Body of pancreas (tissue), 4 donors: Measurements from ENCODE around the gene SLC2A4RG. TPM values are rescaled to one million over a fixed set of nuclear protein-coding genes. Genes with fewer than 3 reads are reported as not detected.
A peak's percentile ranks its signal among the peaks of the same experiment; 100 is the strongest.

Source experiments
- ATAC-seq: fragments of 150-250 bp; one replicate; pipeline ENCODE4 v1.9.1; 2016
- DNase-seq, 4 donors: peaks; one replicate each; pipeline ENCODE4 v3.0.0-alpha.2; 2019
- H3K27ac ChIP-seq, 4 donors: fragments of 200-600 bp; sonication (generic); 1 replicate in 3 of 4; 2 replicates in 1 of 4; pipeline versions ENCODE4 v1.5.1 to v1.6.1; 2016 to 2019; ENCODE audit warnings: mild to moderate bottlenecking in 1 of 4, mixed read lengths in 1 of 4, moderate library complexity in 1 of 4
- H3K27me3 ChIP-seq, 2 donors: fragments of 200-600 bp; sonication (generic); one replicate each; pipeline ENCODE4 v1.6.0; 2016; ENCODE audit warnings: mild to moderate bottlenecking in 1 of 2
- H3K36me3 ChIP-seq, 2 donors: fragments of 200-600 bp; sonication (generic); replicated peaks in 1 of 2; 2 replicates each; pipeline ENCODE4 v1.5.1; 2016; ENCODE audit warnings: low read depth in 2 of 2; ENCODE audit not compliant: insufficient read depth in 1 of 2
- H3K4me1 ChIP-seq: fragments of 200-600 bp; sonication (generic); one replicate; pipeline ENCODE4 v1.6.0; 2016
- H3K4me3 ChIP-seq, 2 donors: fragments of 200-600 bp; sonication (generic); 1 replicate in 1 of 2; 2 replicates in 1 of 2; pipeline ENCODE4 v1.5.1; 2016 to 2019
- H3K9me3 ChIP-seq, 3 donors: fragments of 200-600 bp; sonication (generic); 1 replicate in 2 of 3; 2 replicates in 1 of 3; pipeline ENCODE4 v1.5.1; 2016
- POLR2A ChIP-seq, 3 donors: fragments of 450-650 bp; IDR thresholded peaks; one replicate each; pipeline ENCODE4 v1.6.1; 2016; ENCODE audit warnings: antibody characterized with exemption in 3 of 3, mild to moderate bottlenecking in 2 of 3
- WGBS, 2 donors: methylation state at CpG; one replicate each; pipeline ENCODE4 v1.1.5; 2017; 5-methylcytosine and 5-hydroxymethylcytosine counted together
- intact Hi-C: fragments of 100-400 bp; cut with DNase I; formaldehyde crosslinking; loops from one replicate; pipeline ENCODE4 v1.15.1; 2023
- total RNA-seq, 2 donors: library from RNA; depleted of rRNA; stranded (reverse); fragments of >200 nt; gene quantifications; one replicate each; pipeline ENCODE4 v1.1.0, GENCODE V29; 2016
- TF ChIP-seq, protein P1 (sequence below), 7 experiments: fragments of 450-650 bp in 4 of 7; fragments of 200-600 bp in 3 of 7; sonication (generic) in 3 of 7; IDR thresholded peaks; one replicate each; pipeline ENCODE4 v1.5.1; 2016 to 2019; ENCODE audit warnings: antibody characterized with exemption in 7 of 7

Gene SLC2A4RG
- total RNA-seq, 2 donors from 2014 or later: 30.9 to 69.5 TPM

DNA sequence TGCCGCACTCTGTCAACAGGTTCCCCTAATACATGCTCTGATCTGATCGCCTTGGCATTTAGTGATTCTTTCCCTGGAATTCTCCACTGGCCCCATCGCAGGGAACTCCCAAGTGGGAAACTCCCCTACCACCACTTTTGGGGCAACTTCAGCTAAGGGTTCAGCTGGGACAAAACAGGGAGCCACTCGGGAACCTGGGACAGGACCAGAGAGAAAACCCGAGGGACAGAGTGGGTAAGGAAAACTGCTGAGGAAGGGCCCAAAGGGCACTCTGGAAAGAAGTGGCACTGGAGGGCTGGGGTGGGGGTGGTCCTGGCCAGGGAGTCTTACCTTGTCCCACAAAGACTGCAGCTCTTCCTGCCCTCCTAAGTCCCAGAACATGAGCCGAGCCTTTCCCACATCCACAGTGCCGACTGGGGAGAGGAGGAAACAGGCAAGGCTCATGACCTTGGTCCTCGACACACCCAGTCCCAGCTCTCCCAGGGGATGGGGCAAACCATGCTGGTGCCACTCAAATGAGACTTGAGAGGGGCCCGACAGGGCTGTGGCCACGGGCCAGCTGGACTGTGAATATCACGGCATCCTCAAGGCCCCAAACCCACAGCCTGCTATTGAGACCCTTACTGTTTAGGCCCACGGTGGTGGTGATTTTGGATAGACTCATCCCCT is 33.4 kb upstream of the SLC2A4RG start:
- H3K9me3 ChIP-seq: no peaks in the 10 kb centered on the region
- no peaks in the 10 kb centered on the region for H3K27me3 ChIP-seq
- no peak for TF ChIP-seq POLR2A (IDR thresholded peaks at IDR 0.05)
- TF ChIP-seq, protein P1, sequence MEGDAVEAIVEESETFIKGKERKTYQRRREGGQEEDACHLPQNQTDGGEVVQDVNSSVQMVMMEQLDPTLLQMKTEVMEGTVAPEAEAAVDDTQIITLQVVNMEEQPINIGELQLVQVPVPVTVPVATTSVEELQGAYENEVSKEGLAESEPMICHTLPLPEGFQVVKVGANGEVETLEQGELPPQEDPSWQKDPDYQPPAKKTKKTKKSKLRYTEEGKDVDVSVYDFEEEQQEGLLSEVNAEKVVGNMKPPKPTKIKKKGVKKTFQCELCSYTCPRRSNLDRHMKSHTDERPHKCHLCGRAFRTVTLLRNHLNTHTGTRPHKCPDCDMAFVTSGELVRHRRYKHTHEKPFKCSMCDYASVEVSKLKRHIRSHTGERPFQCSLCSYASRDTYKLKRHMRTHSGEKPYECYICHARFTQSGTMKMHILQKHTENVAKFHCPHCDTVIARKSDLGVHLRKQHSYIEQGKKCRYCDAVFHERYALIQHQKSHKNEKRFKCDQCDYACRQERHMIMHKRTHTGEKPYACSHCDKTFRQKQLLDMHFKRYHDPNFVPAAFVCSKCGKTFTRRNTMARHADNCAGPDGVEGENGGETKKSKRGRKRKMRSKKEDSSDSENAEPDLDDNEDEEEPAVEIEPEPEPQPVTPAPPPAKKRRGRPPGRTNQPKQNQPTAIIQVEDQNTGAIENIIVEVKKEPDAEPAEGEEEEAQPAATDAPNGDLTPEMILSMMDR (IDR thresholded peaks at IDR 0.05): no peak
- no peak overlapping the region for H3K27ac ChIP-seq
- intact Hi-C loops: no loop called here
- H3K36me3 ChIP-seq: peaks cover 0 to 4% of the 10 kb centered on the region in 2 donors
- peaks cover 24% of the 10 kb centered on the region for H3K4me1 ChIP-seq
- 58 to 61% methylated on average over 9 to 12 of the region's 12 CpGs for WGBS, 2 donors
- DNase-seq (no peak), ATAC-seq (no peak)
- H3K4me3 ChIP-seq: no peak overlapping the region

DNA sequence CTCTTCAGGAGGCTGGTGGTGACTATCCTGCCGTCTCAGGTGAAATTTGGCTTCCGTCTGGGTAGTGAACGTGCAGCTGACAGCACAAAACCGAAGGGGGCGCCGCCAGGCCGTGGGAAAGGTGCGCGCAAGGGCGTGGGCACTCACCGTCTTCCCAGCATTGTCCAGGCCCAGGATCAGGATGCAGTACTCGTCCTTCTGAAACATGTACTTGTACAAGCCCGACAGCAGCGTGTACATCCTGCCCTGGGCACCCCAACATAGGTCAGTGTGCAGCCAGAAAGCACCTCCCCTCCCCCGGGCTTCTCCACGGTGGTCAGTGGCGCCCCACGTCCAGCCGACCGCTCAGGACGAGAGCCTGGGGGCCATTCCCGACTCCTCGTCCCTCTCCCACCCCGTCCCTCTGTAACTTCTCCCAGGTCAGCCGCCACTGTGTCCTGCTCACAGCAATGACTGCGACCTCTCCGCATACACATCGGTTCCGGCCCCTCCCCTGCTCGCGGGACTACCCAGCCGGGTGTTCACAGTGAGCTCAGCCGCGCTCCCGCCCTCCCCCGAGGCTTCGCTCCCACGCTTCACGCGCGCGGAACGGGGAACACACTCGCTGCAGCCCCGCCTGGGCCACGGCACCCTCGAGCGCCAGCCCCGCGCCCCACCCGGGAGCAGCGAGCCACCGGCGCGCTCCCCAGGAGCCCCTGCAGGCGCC is 32.6 kb upstream of the SLC2A4RG start:
- Histone ChIP-seq H3K36me3 (peaks cover 0 to 6% of the 10 kb centered on the region in 2 donors), H3K9me3 (no peaks in the 10 kb centered on the region), H3K4me3 (peak overlapping the region; percentile 67 to 88), H3K4me1 (peaks cover 24% of the 10 kb centered on the region), H3K27ac (peak overlapping the region; percentile 69 to 83 (median 78)), H3K27me3 (no peaks in the 10 kb centered on the region)
- 2 to 4% methylated on average over 9 to 56 of the region's 56 CpGs for WGBS, 2 donors
- intact Hi-C loops: no loop called here
- DNase-seq: peak; percentile 33 to 42 (median 41)
- TF ChIP-seq, protein P1 (IDR thresholded peaks at IDR 0.05): peak in 2 of 7 experiments; percentile 8 to 26
- no peak for TF ChIP-seq POLR2A (IDR thresholded peaks at IDR 0.05)
- ATAC-seq: peak; percentile 31

DNA sequence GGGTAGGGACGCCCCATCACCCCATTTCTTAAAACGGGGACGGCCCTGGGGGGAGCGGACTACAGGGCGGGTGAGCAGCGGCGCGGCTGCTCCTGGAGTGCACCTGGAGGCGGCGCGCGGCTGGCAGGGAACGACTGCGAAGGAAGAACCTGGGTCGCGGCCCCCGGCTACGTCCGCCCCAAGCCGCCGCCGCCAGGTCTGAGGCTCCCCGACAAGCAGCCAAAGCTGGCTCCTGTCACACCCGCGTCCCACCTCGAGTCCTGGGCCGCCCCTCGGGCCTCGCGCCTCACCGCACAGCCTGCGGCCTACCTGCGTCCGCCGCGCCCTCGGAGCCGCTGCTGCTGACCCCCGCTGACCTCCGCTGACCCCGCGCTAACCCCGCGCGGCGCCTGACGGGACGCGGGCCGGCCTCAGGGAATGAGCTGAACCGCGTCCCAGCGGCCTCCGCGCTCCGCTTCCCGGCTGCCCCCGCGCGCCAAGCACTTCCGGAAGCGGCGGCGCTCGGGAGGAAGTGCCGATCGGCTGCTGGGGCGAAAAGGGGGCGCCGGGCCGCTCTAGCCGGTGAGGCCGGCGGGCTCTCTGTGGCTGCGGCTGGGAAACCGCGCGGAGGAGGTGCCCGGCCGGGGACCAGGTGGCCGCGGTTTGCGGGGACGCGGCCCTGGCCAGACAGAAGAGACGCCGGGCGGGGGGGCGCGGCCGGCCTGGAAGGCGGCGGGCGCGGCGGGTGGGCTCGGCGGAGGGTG is 31.8 kb upstream of the SLC2A4RG start, which contains the start of the genes ARFRP1 and ZGPAT:
TSS of gene ARFRP1 (minus strand) at position 419 of the 743 bp plus-strand sequence. CDS start 885 bp downstream, outside the sequence.
TSS of gene ZGPAT (plus strand) at position 482 of the 743 bp plus-strand sequence. CDS start 542 bp downstream, outside the sequence.
- DNase-seq (peak; percentile 87 to 93 (median 89)), ATAC-seq (peak; percentile 96)
- Histone ChIP-seq H3K36me3 (peaks cover 0 to 9% of the 10 kb centered on the region in 2 donors), H3K27me3 (no peaks in the 10 kb centered on the region), H3K9me3 (no peaks in the 10 kb centered on the region), H3K27ac (peak within 1 kb of the TSS; percentile 69 to 83 (median 78)), H3K4me3 (peak within 1 kb of the TSS; percentile 67 to 88), H3K4me1 (peaks cover 24% of the 10 kb centered on the region)
- TF ChIP-seq POLR2A (IDR thresholded peaks at IDR 0.05): peak; percentile 13 to 58 (median 54)
- TF ChIP-seq, protein P1 (IDR thresholded peaks at IDR 0.05): peak in 1 of 7 experiments; percentile 20
- intact Hi-C loops: no loop called here
- WGBS, 2 donors: 1% methylated on average over 51 of the region's 98 CpGs; no CpG with 5 or more reads in 1 of the 2 donors

DNA sequence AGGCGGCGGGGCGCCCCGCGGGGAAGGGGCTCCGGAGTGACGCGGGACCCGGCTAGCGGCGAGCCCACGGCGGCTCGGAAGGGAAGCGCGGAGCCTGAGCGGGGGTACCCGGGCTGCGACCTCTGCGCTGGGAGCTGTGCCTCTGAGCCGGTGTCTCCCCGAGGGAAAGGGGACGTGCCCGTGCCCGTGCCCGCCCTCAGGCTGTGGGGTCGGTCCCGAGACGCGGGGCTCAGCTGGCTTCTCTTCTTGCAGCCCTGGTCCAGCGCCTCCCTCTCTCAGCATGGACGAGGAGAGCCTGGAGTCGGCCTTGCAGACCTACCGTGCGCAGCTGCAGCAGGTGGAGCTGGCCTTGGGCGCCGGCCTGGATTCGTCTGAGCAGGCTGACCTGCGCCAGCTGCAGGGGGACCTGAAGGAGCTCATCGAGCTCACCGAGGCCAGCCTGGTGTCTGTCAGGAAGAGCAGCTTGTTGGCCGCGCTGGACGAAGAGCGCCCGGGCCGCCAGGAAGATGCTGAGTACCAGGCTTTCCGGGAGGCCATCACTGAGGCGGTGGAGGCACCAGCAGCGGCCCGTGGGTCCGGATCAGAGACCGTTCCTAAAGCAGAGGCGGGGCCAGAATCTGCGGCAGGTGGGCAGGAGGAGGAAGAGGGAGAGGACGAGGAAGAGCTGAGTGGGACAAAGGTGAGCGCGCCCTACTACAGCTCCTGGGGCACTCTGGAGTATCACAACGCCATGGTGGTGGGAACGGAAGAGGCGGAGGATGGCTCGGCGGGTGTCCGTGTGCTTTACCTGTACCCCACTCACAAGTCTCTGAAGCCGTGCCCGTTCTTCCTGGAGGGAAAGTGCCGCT is 31.1 kb upstream of the SLC2A4RG start:
- Histone ChIP-seq H3K36me3 (peaks cover 0 to 10% of the 10 kb centered on the region in 2 donors), H3K27ac (peak overlapping the region; percentile 69 to 83 (median 78)), H3K27me3 (no peaks in the 10 kb centered on the region), H3K4me3 (peak overlapping the region; percentile 67 to 88), H3K4me1 (peaks cover 24% of the 10 kb centered on the region), H3K9me3 (no peaks in the 10 kb centered on the region)
- no peak for TF ChIP-seq POLR2A (IDR thresholded peaks at IDR 0.05)
- TF ChIP-seq, protein P1 (IDR thresholded peaks at IDR 0.05): no peak
- WGBS, 2 donors: 20 to 50% methylated on average over 26 to 66 of the region's 67 CpGs
- ATAC-seq (no peak), DNase-seq (peak; percentile 13 to 30 (median 24))
- intact Hi-C loops: no loop called here
